ENCODE data around the gene AP1AR. TPM values are rescaled to one million over a fixed set of nuclear protein-coding genes. Genes with fewer than 3 reads are reported as not detected.
A peak's percentile ranks its signal among the peaks of the same experiment; 100 is the strongest.
"Not testable (repeated sequence)": the region's sequence is repeated elsewhere in the genome, so short reads cannot be mapped to it uniquely, and the experiment has no call there.

Gene AP1AR
- total RNA-seq, 1 donor from 2014 or later, result 23.6 TPM

GRCh38 chr4:112279025-112279881 is 47.7 kb downstream of the AP1AR start:
- no peak for DNase-seq (ENCODE audit: low read depth)

- DNase-seq (ENCODE audit: low read depth), result no peak
Measured at GRCh38 chr4:112279882-112280315, 48.3 kb downstream of the AP1AR start.

- DNase-seq (ENCODE audit: low read depth), result no peak
Measured at GRCh38 chr4:112280386-112281056, 48.9 kb downstream of the AP1AR start.

- DNase-seq (ENCODE audit: low read depth), result not testable (repeated sequence)
Measured at GRCh38 chr4:112281895-112282398, 50.4 kb downstream of the AP1AR start.

GRCh38 chr4:112282860-112283667 is 51.5 kb downstream of the AP1AR start:
- DNase-seq (ENCODE audit: low read depth), result no peak

DNA sequence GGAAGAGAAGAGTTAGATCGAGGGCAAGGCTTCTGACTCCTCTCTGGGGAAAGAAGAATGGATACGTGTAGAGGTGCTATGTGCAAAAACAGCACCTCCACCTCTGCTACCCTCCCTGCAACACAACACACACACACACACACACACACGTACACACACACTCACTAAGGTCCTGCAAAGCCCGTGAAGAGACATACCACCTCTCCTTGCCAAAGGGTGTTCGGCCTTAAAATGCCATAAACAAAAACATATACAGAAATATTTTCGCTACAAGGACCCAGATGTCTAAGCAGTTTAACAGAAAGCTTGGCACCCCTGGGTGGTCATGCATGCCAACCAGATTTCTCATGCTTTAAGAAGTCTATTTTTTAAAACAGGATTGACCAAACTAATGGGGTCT is 52.6 kb downstream of the AP1AR start:
- no peak for DNase-seq (ENCODE audit: low read depth)

- DNase-seq (ENCODE audit: low read depth), result peak; percentile 47
Measured at GRCh38 chr4:112284662-112285411, 53.2 kb downstream of the AP1AR start.

DNA sequence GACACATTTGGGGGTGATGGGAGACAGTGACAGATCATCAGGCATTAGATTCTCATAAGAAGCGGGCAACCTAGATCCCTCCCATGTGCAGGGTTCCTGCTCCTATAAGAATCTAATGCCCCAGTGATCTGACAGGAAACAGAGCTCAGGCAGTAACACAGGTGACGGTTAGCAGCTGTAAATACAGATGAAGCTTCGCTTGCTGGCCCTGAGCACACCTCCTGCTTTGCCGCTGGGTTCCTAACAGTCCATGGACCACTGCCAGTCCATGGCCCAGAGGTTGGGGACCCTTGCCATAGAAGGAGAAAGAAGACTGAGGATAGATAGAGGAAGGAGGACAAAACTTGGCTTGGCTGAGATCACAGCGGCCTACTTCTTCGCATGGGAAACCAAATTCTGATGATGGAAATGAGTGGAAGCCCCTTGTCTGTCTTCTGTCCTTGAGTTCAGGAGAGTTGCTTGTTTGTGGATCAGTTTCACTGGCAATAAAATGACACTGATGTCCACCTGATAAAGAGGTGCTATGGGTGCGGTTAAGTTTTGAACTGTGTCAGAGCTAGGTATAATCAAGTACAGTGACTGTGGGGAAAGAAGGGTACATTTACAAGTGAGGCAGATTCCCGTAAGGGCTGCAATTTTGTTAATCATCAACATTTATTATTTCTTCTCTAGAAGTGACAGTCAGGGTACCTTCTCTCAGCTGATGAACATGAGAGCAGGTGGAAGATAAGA is 55.8 kb downstream of the AP1AR start:
- no peak for DNase-seq (ENCODE audit: low read depth)

GRCh38 chr4:112288455-112288854 is 56.9 kb downstream of the AP1AR start:
- DNase-seq (ENCODE audit: low read depth), result no peak

DNA sequence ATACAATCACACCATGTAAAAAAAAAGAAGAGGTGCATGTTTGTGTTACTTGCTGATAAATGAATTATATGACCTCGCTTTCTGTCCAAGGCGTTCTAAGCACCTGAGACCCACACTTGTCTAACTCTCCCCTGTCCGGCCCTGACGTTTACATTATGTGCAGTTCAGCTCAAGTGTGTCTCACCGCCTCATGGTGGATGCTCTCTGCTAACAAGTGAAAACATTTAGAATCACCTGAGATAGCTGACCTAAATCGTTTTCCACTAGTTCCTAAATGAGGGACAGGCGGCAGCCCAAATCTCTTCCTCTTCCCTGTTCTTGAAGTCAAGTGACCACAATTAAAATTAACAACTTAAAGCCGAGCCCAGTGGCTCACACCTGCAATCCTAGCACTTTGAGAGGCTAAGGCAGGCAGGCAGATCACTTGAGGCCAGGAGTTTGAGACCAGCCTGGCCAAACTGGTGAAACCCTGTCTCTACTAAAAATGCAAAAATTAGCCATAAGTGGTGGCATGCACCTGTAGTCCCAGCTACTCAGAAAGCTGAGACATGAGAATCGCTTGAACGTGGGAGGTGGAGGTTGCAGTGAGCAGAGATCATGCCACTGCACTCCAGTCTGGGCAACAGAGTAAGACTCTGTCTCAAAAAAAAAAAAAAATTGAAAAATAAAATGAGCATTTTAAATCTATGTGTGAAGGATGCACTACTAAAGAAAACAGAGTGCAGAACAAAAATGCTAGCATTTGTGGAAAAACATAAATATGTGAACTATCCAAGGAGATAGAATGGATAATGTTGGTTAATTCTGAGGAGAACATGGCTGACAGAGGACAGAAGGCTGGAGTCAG is 58.0 kb downstream of the AP1AR start:
- no peak for DNase-seq (ENCODE audit: low read depth)

DNA sequence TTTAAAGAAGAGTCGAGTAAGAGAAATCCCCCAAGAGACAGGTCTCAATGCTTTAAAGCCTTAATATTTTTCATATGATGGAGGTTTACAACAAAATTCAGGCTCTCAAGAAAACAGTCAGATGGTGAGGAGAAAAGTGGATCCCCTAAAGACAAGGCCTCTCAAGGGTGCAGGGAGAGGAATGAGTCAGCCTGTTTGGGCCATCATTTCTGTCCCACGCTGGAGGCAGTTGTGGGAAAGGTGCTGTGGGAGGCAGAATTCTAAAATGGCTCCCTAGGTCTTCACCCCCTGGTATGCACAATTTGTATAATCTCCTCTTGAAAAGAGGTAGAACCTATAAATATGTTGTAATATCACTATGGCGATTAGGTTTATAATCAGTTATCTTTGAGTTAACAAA is 58.8 kb downstream of the AP1AR start:
- DNase-seq (ENCODE audit: low read depth), result no peak

- DNase-seq (ENCODE audit: low read depth), result peak; percentile 99
Measured at GRCh38 chr4:112296949-112297880, 65.6 kb downstream of the AP1AR start, which contains the start of gene ALPK1. ALPK1 (plus strand) TSS chr4:112297369.

GRCh38 chr4:112299721-112300120 is 68.1 kb downstream of the AP1AR start:
- DNase-seq (ENCODE audit: low read depth), result no peak

GRCh38 chr4:112302320-112303274 is 71.0 kb downstream of the AP1AR start:
- no peak for DNase-seq (ENCODE audit: low read depth)

GRCh38 chr4:112305477-112305876 is 73.9 kb downstream of the AP1AR start:
- DNase-seq (ENCODE audit: low read depth), result not testable (repeated sequence)

DNA sequence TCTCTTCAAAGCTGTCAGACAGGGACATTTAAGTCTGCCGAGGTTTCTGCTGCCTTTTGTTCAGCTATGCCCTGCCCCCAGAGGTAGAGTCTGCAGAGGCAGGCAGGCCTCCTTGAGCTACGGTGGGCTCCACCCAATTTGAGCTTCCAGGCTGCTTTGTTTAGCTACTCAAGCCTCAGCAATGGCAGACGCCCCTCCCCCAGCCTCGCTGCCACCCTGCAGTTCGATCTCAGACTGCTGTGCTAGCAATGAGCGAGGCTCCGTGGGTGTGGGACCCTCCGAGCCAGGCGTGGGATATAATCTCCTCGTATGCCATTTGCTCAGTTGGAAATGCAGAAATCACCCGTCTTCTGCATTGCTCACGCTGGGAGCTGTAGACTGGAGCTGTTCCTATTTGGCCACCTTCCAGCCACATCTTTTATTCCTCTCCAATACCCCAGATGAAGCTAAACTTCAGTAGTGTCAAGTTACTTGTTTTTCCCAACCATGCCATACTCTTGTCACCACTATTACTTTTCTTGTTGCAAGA is 77.7 kb downstream of the AP1AR start:
- not testable (repeated sequence) for DNase-seq (ENCODE audit: low read depth)

GRCh38 chr4:112311516-112311915 is 79.9 kb downstream of the AP1AR start:
- no peak for DNase-seq (ENCODE audit: low read depth)

Measured in renal cortical epithelial cell (primary cell).